Esophagus muscularis mucosa (tissue), 4 donors: Measurements from ENCODE around the gene HSF4. TPM values are rescaled to one million over a fixed set of nuclear protein-coding genes. Genes with fewer than 3 reads are reported as not detected.

ENCODE experiments used
- DNase-seq: peaks from one replicate; pipeline ENCODE4 v3.0.0-alpha.2; 2017; ENCODE audit errors: extremely low spot score
- H3K27ac ChIP-seq, 4 donors: fragments of 200-600 bp; sonication (generic); replicated peaks in 1 of 4; 1 replicate in 3 of 4; 2 replicates in 1 of 4; pipeline ENCODE4 v1.5.1; 2016 to 2019; ENCODE audit warnings: mild to moderate bottlenecking in 1 of 4
- H3K27me3 ChIP-seq, 4 donors: fragments of 200-600 bp; sonication (generic); one replicate each; pipeline versions ENCODE4 v1.5.1 to v1.6.0; 2016 to 2019
- H3K36me3 ChIP-seq, 4 donors: fragments of 200-600 bp; sonication (generic); one replicate each; pipeline ENCODE4 v1.5.1; 2016 to 2019
- H3K4me1 ChIP-seq, 4 donors: fragments of 200-600 bp; sonication (generic); one replicate each; pipeline ENCODE4 v1.5.1; 2016 to 2019
- H3K4me3 ChIP-seq, 4 donors: fragments of 200-600 bp; sonication (generic); 1 replicate in 2 of 4; 2 replicates in 2 of 4; pipeline ENCODE4 v1.5.1; 2016 to 2019; ENCODE audit warnings: mild to moderate bottlenecking in 4 of 4, moderate library complexity in 1 of 4
- H3K9me3 ChIP-seq, 4 donors: fragments of 200-600 bp; sonication (generic); 1 replicate in 3 of 4; 2 replicates in 1 of 4; pipeline ENCODE4 v1.5.1; 2016 to 2019
- EP300 ChIP-seq: sonication (generic); formaldehyde crosslinking; IDR thresholded peaks from one replicate; pipeline ENCODE4 v1.6.1; 2017; ENCODE audit warnings: antibody characterized with exemption
- POLR2A ChIP-seq: fragments of 450-650 bp; IDR thresholded peaks from one replicate; pipeline ENCODE4 v1.6.1; 2017; ENCODE audit warnings: antibody characterized with exemption, moderate library complexity, mild to moderate bottlenecking, low read depth
- POLR2AphosphoS5 ChIP-seq, 2 donors: sonication (generic); formaldehyde crosslinking; IDR thresholded peaks; one replicate each; pipeline ENCODE4 v1.6.1; 2017; ENCODE audit warnings: antibody characterized with exemption in 2 of 2
- WGBS: methylation state at CpG from one replicate; pipeline ENCODE4 v1.1.5; 2018; 5-methylcytosine and 5-hydroxymethylcytosine counted together
- intact Hi-C: fragments of 100-400 bp; cut with DNase I; formaldehyde crosslinking; loops from one replicate; pipeline ENCODE4 v1.15.1; 2023
- total RNA-seq, 4 donors: library from RNA; depleted of rRNA; stranded (reverse); fragments of >200 nt; gene quantifications; one replicate each; pipeline versions ENCODE4 v1.1.0 to v1.2.1, GENCODE V29; 2016
- TF ChIP-seq, protein P1 (sequence below), 3 experiments: fragments of 200-600 bp in 2 of 3; fragments of 450-650 bp in 1 of 3; sonication (generic) in 2 of 3; IDR thresholded peaks; one replicate each; pipeline ENCODE4 v1.5.1; 2017 to 2019; ENCODE audit warnings: antibody characterized with exemption in 3 of 3, mild to moderate bottlenecking in 2 of 3, moderate library complexity in 1 of 3

Gene HSF4
- total RNA-seq, 4 donors from 2014 or later = 27.3 to 61.9 (median 41.1) TPM

- H3K9me3 ChIP-seq = no peaks in the 10 kb centered on the region
- intact Hi-C loops = no loop called here
- DNase-seq = no peak
- H3K4me1 ChIP-seq = peaks cover 30 to 87% (median 71%) of the 10 kb centered on the region in 4 donors
- peaks cover 0 to 11% (median 7%) of the 10 kb centered on the region in 4 donors for H3K36me3 ChIP-seq
- TF ChIP-seq POLR2A = no peak
- 87% methylated on average over 15 of the region's 16 CpGs for WGBS
- H3K27ac ChIP-seq = peak overlapping the region in 1 of 4 donors; percentile 94
- H3K4me3 ChIP-seq = no peak overlapping the region
- no peaks in the 10 kb centered on the region for H3K27me3 ChIP-seq
These were observed 15.6 kb downstream of the HSF4 start for GRCh38 chr16:67180166-67180565.

GRCh38 chr16:67181346-67181745 is 16.8 kb downstream of the HSF4 start:
- Histone ChIP-seq H3K36me3 (peaks cover 0 to 4% (median 2%) of the 10 kb centered on the region in 4 donors), H3K27me3 (no peaks in the 10 kb centered on the region), H3K4me3 (no peak overlapping the region), H3K9me3 (no peaks in the 10 kb centered on the region), H3K27ac (peak overlapping the region; percentile 94 to 95 (median 94)), H3K4me1 (peaks cover 37 to 88% (median 72%) of the 10 kb centered on the region in 4 donors)
- no peak for DNase-seq
- intact Hi-C loops = no loop called here
- TF ChIP-seq POLR2AphosphoS5 (IDR thresholded peaks at IDR 0.05) (peak; percentile 26 to 52), POLR2A (no peak), EP300 (no peak)
- TF ChIP-seq, protein P1, sequence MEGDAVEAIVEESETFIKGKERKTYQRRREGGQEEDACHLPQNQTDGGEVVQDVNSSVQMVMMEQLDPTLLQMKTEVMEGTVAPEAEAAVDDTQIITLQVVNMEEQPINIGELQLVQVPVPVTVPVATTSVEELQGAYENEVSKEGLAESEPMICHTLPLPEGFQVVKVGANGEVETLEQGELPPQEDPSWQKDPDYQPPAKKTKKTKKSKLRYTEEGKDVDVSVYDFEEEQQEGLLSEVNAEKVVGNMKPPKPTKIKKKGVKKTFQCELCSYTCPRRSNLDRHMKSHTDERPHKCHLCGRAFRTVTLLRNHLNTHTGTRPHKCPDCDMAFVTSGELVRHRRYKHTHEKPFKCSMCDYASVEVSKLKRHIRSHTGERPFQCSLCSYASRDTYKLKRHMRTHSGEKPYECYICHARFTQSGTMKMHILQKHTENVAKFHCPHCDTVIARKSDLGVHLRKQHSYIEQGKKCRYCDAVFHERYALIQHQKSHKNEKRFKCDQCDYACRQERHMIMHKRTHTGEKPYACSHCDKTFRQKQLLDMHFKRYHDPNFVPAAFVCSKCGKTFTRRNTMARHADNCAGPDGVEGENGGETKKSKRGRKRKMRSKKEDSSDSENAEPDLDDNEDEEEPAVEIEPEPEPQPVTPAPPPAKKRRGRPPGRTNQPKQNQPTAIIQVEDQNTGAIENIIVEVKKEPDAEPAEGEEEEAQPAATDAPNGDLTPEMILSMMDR (IDR thresholded peaks at IDR 0.05) = no peak
- 39% methylated on average over 2 of the region's 2 CpGs for WGBS

- Histone ChIP-seq H3K27ac (peak overlapping the region; percentile 94 to 95 (median 94)), H3K9me3 (no peaks in the 10 kb centered on the region), H3K4me3 (no peak overlapping the region), H3K36me3 (no peaks in the 10 kb centered on the region), H3K27me3 (no peaks in the 10 kb centered on the region), H3K4me1 (peaks cover 37 to 79% (median 70%) of the 10 kb centered on the region in 4 donors)
- DNase-seq = no peak
- intact Hi-C loops = no loop called here
- TF ChIP-seq, protein P1 (IDR thresholded peaks at IDR 0.05) = no peak
- TF ChIP-seq POLR2A (no peak), POLR2AphosphoS5 (IDR thresholded peaks at IDR 0.05) (no peak), EP300 (no peak)
- WGBS = 88% methylated on average over 2 of the region's 2 CpGs
These were observed 17.7 kb downstream of the HSF4 start for GRCh38 chr16:67182288-67182687.

GRCh38 chr16:67183284-67183626 is 18.7 kb downstream of the HSF4 start:
- DNase-seq = no peak
- H3K27me3 ChIP-seq = no peaks in the 10 kb centered on the region
- TF ChIP-seq POLR2A = no peak
- no peak for TF ChIP-seq POLR2AphosphoS5 (IDR thresholded peaks at IDR 0.05)
- no peak for TF ChIP-seq EP300
- TF ChIP-seq, protein P1 (IDR thresholded peaks at IDR 0.05) = no peak
- peaks cover 31 to 69% (median 61%) of the 10 kb centered on the region in 4 donors for H3K4me1 ChIP-seq
- peak overlapping the region; percentile 94 to 95 (median 94) for H3K27ac ChIP-seq
- 8% methylated on average over 11 of the region's 11 CpGs for WGBS
- no peaks in the 10 kb centered on the region for H3K36me3 ChIP-seq
- intact Hi-C loops = no loop called here
- peak overlapping the region; percentile 70 to 92 (median 72) for H3K4me3 ChIP-seq
- no peaks in the 10 kb centered on the region for H3K9me3 ChIP-seq

DNA sequence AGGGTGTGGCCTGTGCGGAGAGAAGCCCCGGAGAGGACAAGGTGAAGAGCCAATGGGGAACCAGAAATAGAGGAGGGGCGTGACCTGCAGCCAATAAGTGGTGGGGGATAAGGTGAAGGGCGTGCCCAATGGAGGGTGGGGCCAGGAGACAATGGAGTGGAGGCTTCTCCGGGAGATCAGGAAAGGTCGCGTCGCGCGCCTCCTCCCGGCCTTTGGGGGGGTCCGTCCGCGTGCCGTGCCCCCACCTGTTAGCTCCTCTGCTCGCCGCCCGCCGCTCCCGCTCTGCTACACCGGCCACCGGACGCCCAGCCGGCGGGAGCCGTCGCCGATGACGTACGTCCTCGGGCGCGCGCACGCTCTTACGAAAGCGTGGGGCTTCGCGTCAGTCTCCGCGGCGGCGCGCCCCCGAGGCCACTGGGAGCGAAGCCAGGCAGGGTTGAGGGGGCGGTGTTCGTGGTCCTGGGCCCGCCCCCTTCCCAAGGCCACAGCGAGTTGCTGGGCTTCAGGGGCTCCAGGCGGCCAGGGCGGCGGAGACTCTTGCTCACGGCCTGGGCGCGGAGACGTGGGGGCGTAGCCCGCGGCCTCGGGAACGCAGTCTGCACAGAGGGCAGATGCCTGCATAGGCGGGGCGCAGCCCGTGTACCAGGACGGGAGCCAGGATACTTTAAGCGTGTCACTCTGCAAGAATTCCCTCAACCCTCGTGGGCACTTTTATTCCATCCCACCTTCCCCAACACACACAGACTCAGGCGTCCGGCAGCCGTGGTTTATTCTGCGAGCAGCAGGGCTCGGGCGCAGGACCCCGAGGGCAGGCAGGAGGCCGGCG is 19.3 kb downstream of the HSF4 start, which contains the start of gene MATCAP1:
Gene MATCAP1, minus strand, starts transcription at position 337 of the 826 bp plus-strand sequence. CDS start 3,353 bp downstream, outside the sequence.
- Histone ChIP-seq H3K27ac (peak within 1 kb of the TSS; percentile 94 to 95 (median 94)), H3K36me3 (no peaks in the 10 kb centered on the region), H3K4me3 (peak within 1 kb of the TSS; percentile 70 to 92 (median 72)), H3K9me3 (no peaks in the 10 kb centered on the region), H3K27me3 (no peaks in the 10 kb centered on the region), H3K4me1 (peaks cover 25 to 63% (median 56%) of the 10 kb centered on the region in 4 donors)
- intact Hi-C loops = loop anchor here (2.0 kb wide), 2 partner anchors 25 to 205 kb away; partner anchors contain the start of genes FBXL8 and TRADD
- DNase-seq = peak; percentile 99
- 2% methylated on average over 11 of the region's 77 CpGs for WGBS
- TF ChIP-seq EP300 = peak; percentile 78
- no peak for TF ChIP-seq POLR2A
- TF ChIP-seq, protein P1 (IDR thresholded peaks at IDR 0.05) = peak in 1 of 3 experiments; percentile 7
- peak; percentile 78 to 88 for TF ChIP-seq POLR2AphosphoS5 (IDR thresholded peaks at IDR 0.05)
